GM23338 (cell line): ENCODE results near the gene LOXHD1. TPM values are rescaled to one million over a fixed set of nuclear protein-coding genes. Genes with fewer than 3 reads are reported as not detected.

Experiments used
- ATAC-seq: fragments of 200-7000 bp; cut with Tn5 transposase; 3 replicates; pipeline ENCODE4 v1.9.1; 2020
- DNase-seq: peaks from one replicate; pipeline ENCODE4 v3.0.0-alpha.2; 2015; ENCODE audit warnings: low spot score
- H2AFZ ChIP-seq: fragments of 200-600 bp; sonication (generic); 2 replicates; pipeline ENCODE4 v1.8.0; 2016; ENCODE audit warnings: antibody characterized with exemption, mild to moderate bottlenecking, moderate library complexity
- H3F3A ChIP-seq: fragments of 200-600 bp; sonication (generic); replicated peaks from 2 replicates; pipeline ENCODE4 v1.8.0; 2017; ENCODE audit warnings: antibody characterized with exemption, mixed run types, low read depth
- H3K27ac ChIP-seq: fragments of 200-600 bp; sonication (generic); 2 replicates; pipeline ENCODE4 v1.6.1; 2016; ENCODE audit warnings: low read depth
- H3K27me3 ChIP-seq: fragments of 200-600 bp; sonication (generic); 2 replicates; pipeline ENCODE4 v1.8.0; 2016; ENCODE audit warnings: mild to moderate bottlenecking, mixed run types, moderate library complexity; ENCODE audit not compliant: insufficient read depth
- H3K36me3 ChIP-seq: fragments of 200-600 bp; sonication (generic); 2 replicates; pipeline ENCODE4 v1.8.0; 2016; ENCODE audit warnings: mild to moderate bottlenecking; ENCODE audit not compliant: insufficient read depth
- H3K4me1 ChIP-seq: fragments of 200-600 bp; sonication (generic); 2 replicates; pipeline ENCODE4 v1.8.0; 2016; ENCODE audit warnings: mild to moderate bottlenecking, moderate library complexity; ENCODE audit not compliant: insufficient read depth
- H3K4me2 ChIP-seq: fragments of 200-600 bp; sonication (generic); 2 replicates; pipeline ENCODE4 v1.7.1; 2017; ENCODE audit warnings: mixed run types
- H3K4me3 ChIP-seq: fragments of 200-600 bp; sonication (generic); 2 replicates; pipeline ENCODE4 v1.6.1; 2016; ENCODE audit warnings: mixed run types
- H3K79me2 ChIP-seq: fragments of 200-600 bp; sonication (generic); replicated peaks from 2 replicates; pipeline ENCODE4 v1.8.0; 2017; ENCODE audit warnings: mild to moderate bottlenecking; ENCODE audit not compliant: insufficient read depth
- H3K9me2 ChIP-seq: fragments of 200-600 bp; sonication (generic); 2 replicates; pipeline ENCODE4 v1.8.0; 2017; ENCODE audit not compliant: insufficient read depth
- H4K20me1 ChIP-seq: fragments of 200-600 bp; sonication (generic); replicated peaks from 2 replicates; pipeline ENCODE4 v1.8.0; 2017; ENCODE audit warnings: mild to moderate bottlenecking; ENCODE audit not compliant: insufficient read depth
- H3K27ac Mint-ChIP-seq: 2 replicates; pipeline ENCODE4 v1.8.0; 2020; ENCODE audit warnings: inconsistent platforms, mild to moderate bottlenecking, moderate library complexity, mixed read lengths
- H3K27me3 Mint-ChIP-seq: 3 replicates; pipeline ENCODE4 v1.8.0; 2022; ENCODE audit warnings: low read depth, mild to moderate bottlenecking, moderate library complexity, mixed read lengths, inconsistent platforms; ENCODE audit not compliant: insufficient read depth, poor library complexity
- H3K36me3 Mint-ChIP-seq: 3 replicates; pipeline ENCODE4 v1.8.0; 2021; ENCODE audit warnings: low read depth, mild to moderate bottlenecking, inconsistent platforms, moderate library complexity, mixed read lengths
- H3K4me1 Mint-ChIP-seq: 3 replicates; pipeline ENCODE4 v1.8.0; 2020; ENCODE audit warnings: mild to moderate bottlenecking, inconsistent platforms, mixed read lengths
- H3K4me3 Mint-ChIP-seq: 3 replicates; pipeline ENCODE4 v1.8.0; 2021; ENCODE audit warnings: moderate library complexity, mild to moderate bottlenecking, inconsistent platforms, mixed read lengths
- H3K9me3 Mint-ChIP-seq: 3 replicates; pipeline ENCODE4 v1.8.0; 2020; ENCODE audit warnings: moderate library complexity, mild to moderate bottlenecking, inconsistent platforms, mixed read lengths
- CREB1 ChIP-seq: fragments of 250-450 bp; sonication (Bioruptor Pico); IDR thresholded peaks from 2 replicates; pipeline ENCODE4 v1.5.0; 2020; ENCODE audit warnings: low read depth, mild to moderate bottlenecking, moderate library complexity
- EZH2 ChIP-seq: fragments of 200-600 bp; sonication (generic); IDR thresholded peaks from one replicate; pipeline ENCODE4 v1.8.0; 2017; ENCODE audit warnings: antibody characterized with exemption, mild to moderate bottlenecking, low read depth; ENCODE audit not compliant: unreplicated experiment
- EZH2phosphoT487 ChIP-seq: fragments of 200-600 bp; sonication (generic); IDR thresholded peaks from one replicate; pipeline ENCODE4 v1.8.1; 2018; ENCODE audit warnings: antibody characterized with exemption; ENCODE audit not compliant: unreplicated experiment
- JUNB ChIP-seq: IDR thresholded peaks from one replicate; pipeline ENCODE4 v1.6.1; 2016; ENCODE audit warnings: antibody characterized with exemption; ENCODE audit not compliant: unreplicated experiment
- NANOG ChIP-seq: IDR thresholded peaks from 2 replicates; pipeline ENCODE4 v1.6.1; 2016; ENCODE audit warnings: antibody characterized with exemption, borderline replicate concordance
- POLR2AphosphoS5 ChIP-seq: IDR thresholded peaks from 2 replicates; pipeline ENCODE4 v1.6.1; 2016; ENCODE audit warnings: antibody characterized with exemption, low read depth
- STAT1 ChIP-seq: IDR thresholded peaks from one replicate; pipeline ENCODE4 v1.6.1; 2016; ENCODE audit warnings: antibody characterized with exemption; ENCODE audit not compliant: unreplicated experiment
- ZNF114 ChIP-seq: fragments of 250-450 bp; sonication (Bioruptor Pico); IDR thresholded peaks from 2 replicates; pipeline ENCODE4 v1.5.0; 2020; ENCODE audit warnings: mild to moderate bottlenecking, moderate library complexity
- ZNF331 ChIP-seq: fragments of 250-450 bp; sonication (Bioruptor Pico); IDR thresholded peaks from 2 replicates; pipeline ENCODE4 v1.5.0; 2020; ENCODE audit warnings: low read depth, mild to moderate bottlenecking, moderate library complexity
- polyA plus RNA-seq: library from polyadenylated mRNA; unstranded; fragments of >200 nt; fragmentation: Nextera tagmentation; extraction: Ambion mirVana; gene quantifications from 2 replicates; pipeline ENCODE4 v1.2.1, GENCODE V29; 2016
- total RNA-seq: library from RNA; depleted of rRNA; stranded (reverse); fragments of >200 nt; shearing (Covaris generic); gene quantifications from 2 replicates; pipeline ENCODE4 v1.2.3, GENCODE V29; 2014
- TF ChIP-seq, protein P1 (sequence below): IDR thresholded peaks from one replicate; pipeline ENCODE4 v1.6.1; 2018; ENCODE audit warnings: antibody characterized with exemption; ENCODE audit not compliant: unreplicated experiment
- TF ChIP-seq, protein P2 (sequence below): fragments of 250-450 bp; sonication (Bioruptor Pico); IDR thresholded peaks from 2 replicates; pipeline ENCODE4 v1.5.0; 2020; ENCODE audit warnings: mild to moderate bottlenecking, moderate library complexity
- TF ChIP-seq, protein P3 (sequence below), 2 experiments: fragments of 200-600 bp in 1 of 2; sonication (generic) in 1 of 2; conservative IDR thresholded peaks; 2 replicates each; pipeline versions ENCODE4 v1.5.1 to v1.6.1; 2016 to 2017; ENCODE audit warnings: antibody characterized with exemption in 2 of 2, low read depth in 2 of 2, mild to moderate bottlenecking in 2 of 2, moderate library complexity in 1 of 2
- TF ChIP-seq, protein P4 (sequence below): IDR thresholded peaks from 2 replicates; pipeline ENCODE4 v1.6.1; 2016; ENCODE audit warnings: antibody characterized with exemption

LOXHD1 gene
- total and polyA plus RNA-seq, 2 experiments from 2014 or later, result 0.17 TPM; not detected in 1

DNA sequence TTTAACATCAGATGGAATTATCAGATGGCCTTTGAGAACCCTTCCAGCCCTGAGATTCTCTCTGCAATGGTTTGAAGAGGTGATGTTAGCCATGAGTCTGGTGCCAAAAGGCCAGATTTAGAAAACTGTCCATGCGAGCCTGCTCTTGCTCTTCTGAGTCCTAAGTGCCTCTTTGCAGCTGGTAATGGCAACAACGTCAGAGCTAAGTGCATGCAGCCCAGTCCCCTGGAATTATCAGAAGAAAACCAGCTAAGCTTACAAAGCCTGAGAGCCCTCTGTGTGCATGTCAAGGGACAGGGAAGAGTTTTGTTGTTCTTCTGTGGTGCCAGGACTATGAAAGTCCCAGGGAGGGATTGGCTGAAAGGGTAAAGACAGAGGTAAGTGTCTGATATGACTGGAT, 89.8 kb downstream of the LOXHD1 start:
- no peaks in the 10 kb centered on the region for H4K20me1 ChIP-seq
- H2AFZ ChIP-seq, result no peak overlapping the region
- TF ChIP-seq NANOG (no peak), JUNB (no peak), EZH2phosphoT487 (no peak), CREB1 (CRISPR knock-in tag) (no peak), ZNF114 (CRISPR knock-in tag) (no peak), ZNF331 (CRISPR knock-in tag) (no peak), EZH2 (no peak), POLR2AphosphoS5 (no peak), STAT1 (no peak)
- TF ChIP-seq, protein P1, sequence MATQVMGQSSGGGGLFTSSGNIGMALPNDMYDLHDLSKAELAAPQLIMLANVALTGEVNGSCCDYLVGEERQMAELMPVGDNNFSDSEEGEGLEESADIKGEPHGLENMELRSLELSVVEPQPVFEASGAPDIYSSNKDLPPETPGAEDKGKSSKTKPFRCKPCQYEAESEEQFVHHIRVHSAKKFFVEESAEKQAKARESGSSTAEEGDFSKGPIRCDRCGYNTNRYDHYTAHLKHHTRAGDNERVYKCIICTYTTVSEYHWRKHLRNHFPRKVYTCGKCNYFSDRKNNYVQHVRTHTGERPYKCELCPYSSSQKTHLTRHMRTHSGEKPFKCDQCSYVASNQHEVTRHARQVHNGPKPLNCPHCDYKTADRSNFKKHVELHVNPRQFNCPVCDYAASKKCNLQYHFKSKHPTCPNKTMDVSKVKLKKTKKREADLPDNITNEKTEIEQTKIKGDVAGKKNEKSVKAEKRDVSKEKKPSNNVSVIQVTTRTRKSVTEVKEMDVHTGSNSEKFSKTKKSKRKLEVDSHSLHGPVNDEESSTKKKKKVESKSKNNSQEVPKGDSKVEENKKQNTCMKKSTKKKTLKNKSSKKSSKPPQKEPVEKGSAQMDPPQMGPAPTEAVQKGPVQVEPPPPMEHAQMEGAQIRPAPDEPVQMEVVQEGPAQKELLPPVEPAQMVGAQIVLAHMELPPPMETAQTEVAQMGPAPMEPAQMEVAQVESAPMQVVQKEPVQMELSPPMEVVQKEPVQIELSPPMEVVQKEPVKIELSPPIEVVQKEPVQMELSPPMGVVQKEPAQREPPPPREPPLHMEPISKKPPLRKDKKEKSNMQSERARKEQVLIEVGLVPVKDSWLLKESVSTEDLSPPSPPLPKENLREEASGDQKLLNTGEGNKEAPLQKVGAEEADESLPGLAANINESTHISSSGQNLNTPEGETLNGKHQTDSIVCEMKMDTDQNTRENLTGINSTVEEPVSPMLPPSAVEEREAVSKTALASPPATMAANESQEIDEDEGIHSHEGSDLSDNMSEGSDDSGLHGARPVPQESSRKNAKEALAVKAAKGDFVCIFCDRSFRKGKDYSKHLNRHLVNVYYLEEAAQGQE, result no peak
- TF ChIP-seq, protein P2, sequence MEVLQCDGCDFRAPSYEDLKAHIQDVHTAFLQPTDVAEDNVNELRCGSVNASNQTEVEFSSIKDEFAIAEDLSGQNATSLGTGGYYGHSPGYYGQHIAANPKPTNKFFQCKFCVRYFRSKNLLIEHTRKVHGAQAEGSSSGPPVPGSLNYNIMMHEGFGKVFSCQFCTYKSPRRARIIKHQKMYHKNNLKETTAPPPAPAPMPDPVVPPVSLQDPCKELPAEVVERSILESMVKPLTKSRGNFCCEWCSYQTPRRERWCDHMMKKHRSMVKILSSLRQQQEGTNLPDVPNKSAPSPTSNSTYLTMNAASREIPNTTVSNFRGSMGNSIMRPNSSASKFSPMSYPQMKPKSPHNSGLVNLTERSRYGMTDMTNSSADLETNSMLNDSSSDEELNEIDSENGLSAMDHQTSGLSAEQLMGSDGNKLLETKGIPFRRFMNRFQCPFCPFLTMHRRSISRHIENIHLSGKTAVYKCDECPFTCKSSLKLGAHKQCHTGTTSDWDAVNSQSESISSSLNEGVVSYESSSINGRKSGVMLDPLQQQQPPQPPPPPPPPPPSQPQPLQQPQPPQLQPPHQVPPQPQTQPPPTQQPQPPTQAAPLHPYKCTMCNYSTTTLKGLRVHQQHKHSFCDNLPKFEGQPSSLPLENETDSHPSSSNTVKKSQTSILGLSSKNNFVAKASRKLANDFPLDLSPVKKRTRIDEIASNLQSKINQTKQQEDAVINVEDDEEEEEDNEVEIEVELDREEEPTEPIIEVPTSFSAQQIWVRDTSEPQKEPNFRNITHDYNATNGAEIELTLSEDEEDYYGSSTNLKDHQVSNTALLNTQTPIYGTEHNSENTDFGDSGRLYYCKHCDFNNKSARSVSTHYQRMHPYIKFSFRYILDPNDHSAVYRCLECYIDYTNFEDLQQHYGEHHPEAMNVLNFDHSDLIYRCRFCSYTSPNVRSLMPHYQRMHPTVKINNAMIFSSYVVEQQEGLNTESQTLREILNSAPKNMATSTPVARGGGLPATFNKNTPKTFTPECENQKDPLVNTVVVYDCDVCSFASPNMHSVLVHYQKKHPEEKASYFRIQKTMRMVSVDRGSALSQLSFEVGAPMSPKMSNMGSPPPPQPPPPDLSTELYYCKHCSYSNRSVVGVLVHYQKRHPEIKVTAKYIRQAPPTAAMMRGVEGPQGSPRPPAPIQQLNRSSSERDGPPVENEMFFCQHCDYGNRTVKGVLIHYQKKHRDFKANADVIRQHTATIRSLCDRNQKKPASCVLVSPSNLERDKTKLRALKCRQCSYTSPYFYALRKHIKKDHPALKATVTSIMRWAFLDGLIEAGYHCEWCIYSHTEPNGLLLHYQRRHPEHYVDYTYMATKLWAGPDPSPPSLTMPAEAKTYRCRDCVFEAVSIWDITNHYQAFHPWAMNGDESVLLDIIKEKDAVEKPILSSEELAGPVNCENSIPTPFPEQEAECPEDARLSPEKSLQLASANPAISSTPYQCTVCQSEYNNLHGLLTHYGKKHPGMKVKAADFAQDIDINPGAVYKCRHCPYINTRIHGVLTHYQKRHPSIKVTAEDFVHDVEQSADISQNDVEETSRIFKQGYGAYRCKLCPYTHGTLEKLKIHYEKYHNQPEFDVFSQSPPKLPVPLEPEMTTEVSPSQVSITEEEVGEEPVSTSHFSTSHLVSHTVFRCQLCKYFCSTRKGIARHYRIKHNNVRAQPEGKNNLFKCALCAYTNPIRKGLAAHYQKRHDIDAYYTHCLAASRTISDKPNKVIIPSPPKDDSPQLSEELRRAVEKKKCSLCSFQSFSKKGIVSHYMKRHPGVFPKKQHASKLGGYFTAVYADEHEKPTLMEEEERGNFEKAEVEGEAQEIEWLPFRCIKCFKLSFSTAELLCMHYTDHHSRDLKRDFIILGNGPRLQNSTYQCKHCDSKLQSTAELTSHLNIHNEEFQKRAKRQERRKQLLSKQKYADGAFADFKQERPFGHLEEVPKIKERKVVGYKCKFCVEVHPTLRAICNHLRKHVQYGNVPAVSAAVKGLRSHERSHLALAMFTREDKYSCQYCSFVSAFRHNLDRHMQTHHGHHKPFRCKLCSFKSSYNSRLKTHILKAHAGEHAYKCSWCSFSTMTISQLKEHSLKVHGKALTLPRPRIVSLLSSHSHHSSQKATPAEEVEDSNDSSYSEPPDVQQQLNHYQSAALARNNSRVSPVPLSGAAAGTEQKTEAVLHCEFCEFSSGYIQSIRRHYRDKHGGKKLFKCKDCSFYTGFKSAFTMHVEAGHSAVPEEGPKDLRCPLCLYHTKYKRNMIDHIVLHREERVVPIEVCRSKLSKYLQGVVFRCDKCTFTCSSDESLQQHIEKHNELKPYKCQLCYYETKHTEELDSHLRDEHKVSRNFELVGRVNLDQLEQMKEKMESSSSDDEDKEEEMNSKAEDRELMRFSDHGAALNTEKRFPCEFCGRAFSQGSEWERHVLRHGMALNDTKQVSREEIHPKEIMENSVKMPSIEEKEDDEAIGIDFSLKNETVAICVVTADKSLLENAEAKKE (CRISPR knock-in tag), result no peak
- TF ChIP-seq, protein P3, sequence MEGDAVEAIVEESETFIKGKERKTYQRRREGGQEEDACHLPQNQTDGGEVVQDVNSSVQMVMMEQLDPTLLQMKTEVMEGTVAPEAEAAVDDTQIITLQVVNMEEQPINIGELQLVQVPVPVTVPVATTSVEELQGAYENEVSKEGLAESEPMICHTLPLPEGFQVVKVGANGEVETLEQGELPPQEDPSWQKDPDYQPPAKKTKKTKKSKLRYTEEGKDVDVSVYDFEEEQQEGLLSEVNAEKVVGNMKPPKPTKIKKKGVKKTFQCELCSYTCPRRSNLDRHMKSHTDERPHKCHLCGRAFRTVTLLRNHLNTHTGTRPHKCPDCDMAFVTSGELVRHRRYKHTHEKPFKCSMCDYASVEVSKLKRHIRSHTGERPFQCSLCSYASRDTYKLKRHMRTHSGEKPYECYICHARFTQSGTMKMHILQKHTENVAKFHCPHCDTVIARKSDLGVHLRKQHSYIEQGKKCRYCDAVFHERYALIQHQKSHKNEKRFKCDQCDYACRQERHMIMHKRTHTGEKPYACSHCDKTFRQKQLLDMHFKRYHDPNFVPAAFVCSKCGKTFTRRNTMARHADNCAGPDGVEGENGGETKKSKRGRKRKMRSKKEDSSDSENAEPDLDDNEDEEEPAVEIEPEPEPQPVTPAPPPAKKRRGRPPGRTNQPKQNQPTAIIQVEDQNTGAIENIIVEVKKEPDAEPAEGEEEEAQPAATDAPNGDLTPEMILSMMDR (conservative IDR thresholded peaks at IDR 0.05; ENCODE audit: low read depth in 2 of 2), result no peak
- TF ChIP-seq, protein P4, sequence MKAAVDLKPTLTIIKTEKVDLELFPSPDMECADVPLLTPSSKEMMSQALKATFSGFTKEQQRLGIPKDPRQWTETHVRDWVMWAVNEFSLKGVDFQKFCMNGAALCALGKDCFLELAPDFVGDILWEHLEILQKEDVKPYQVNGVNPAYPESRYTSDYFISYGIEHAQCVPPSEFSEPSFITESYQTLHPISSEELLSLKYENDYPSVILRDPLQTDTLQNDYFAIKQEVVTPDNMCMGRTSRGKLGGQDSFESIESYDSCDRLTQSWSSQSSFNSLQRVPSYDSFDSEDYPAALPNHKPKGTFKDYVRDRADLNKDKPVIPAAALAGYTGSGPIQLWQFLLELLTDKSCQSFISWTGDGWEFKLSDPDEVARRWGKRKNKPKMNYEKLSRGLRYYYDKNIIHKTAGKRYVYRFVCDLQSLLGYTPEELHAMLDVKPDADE, result no peak
- no peaks in the 10 kb centered on the region for H3K36me3 Mint-ChIP-seq
- peaks cover 6% of the 10 kb centered on the region for H3K27me3 Mint-ChIP-seq
- ATAC-seq (no peak), DNase-seq (no peak)
- H3K4me3 ChIP-seq, result no peak overlapping the region
- H3K27me3 ChIP-seq, result no peaks in the 10 kb centered on the region
- H3K4me3 Mint-ChIP-seq, result no peak overlapping the region
- H3K4me1 Mint-ChIP-seq, result peaks cover 20% of the 10 kb centered on the region
- no peak overlapping the region for H3K27ac ChIP-seq
- no peak overlapping the region for H3K4me2 ChIP-seq
- H3K9me3 Mint-ChIP-seq, result no peaks in the 10 kb centered on the region; the same call in 2 of the 3 replicates
- no peaks in the 10 kb centered on the region for H3K79me2 ChIP-seq
- no peaks in the 10 kb centered on the region for H3K9me2 ChIP-seq
- no peak overlapping the region for H3K27ac Mint-ChIP-seq
- H3K4me1 ChIP-seq, result peaks cover 14% of the 10 kb centered on the region
- no peaks in the 10 kb centered on the region for H3K36me3 ChIP-seq
- H3F3A ChIP-seq, result no peaks in the 10 kb centered on the region
